HCT116 (cell line): ENCODE data around the gene ZNF80.

Source experiments
- ATF3 ChIP-seq: IDR thresholded peaks from 2 replicates; pipeline ENCODE4 v1.6.1; 2012
- CBX3 ChIP-seq: IDR thresholded peaks from 2 replicates; pipeline ENCODE4 v1.6.1; 2012; ENCODE audit warnings: low read depth
- CTCF ChIP-seq, 3 experiments: fragments of 200-600 bp in 1 of 3; sonication (generic) in 1 of 3; IDR thresholded peaks in 2 of 3; conservative IDR thresholded peaks in 1 of 3; 2 replicates each; pipeline ENCODE4 v1.5.1; 2012 to 2017; ENCODE audit warnings: low read depth in 2 of 3, low read length in 2 of 3, antibody characterized with exemption in 1 of 3, borderline replicate concordance in 1 of 3, control low read depth in 1 of 3, mild to moderate bottlenecking in 1 of 3, mixed read lengths in 1 of 3, mixed run types in 1 of 3, moderate library complexity in 1 of 3; ENCODE audit not compliant: insufficient read depth in 1 of 3
- EZH2 ChIP-seq: fragments of 200-600 bp; sonication (generic); IDR thresholded peaks from 2 replicates; pipeline ENCODE4 v1.6.1; 2017; ENCODE audit warnings: antibody characterized with exemption, mixed run types
- EZH2phosphoT487 ChIP-seq: fragments of 200-600 bp; IDR thresholded peaks from 2 replicates; pipeline ENCODE4 v1.6.1; 2018; ENCODE audit warnings: antibody characterized with exemption, borderline replicate concordance
- MAX ChIP-seq: IDR thresholded peaks from 2 replicates; pipeline ENCODE4 v1.6.1; 2012
- POLR2A ChIP-seq: IDR thresholded peaks from 2 replicates; pipeline ENCODE4 v1.7.0; 2011; ENCODE audit warnings: borderline replicate concordance; ENCODE audit not compliant: insufficient read depth, insufficient read length; ENCODE audit errors: extremely low read depth
- POLR2AphosphoS5 ChIP-seq: IDR thresholded peaks from 2 replicates; pipeline ENCODE4 v1.6.1; 2011; ENCODE audit warnings: mild to moderate bottlenecking, low read depth, low read length, moderate library complexity
- RAD21 ChIP-seq: IDR thresholded peaks from 2 replicates; pipeline ENCODE4 v1.6.1; 2012; ENCODE audit warnings: low read depth, mild to moderate bottlenecking
- REST ChIP-seq: IDR thresholded peaks from 2 replicates; pipeline ENCODE4 v1.6.1; 2012; ENCODE audit warnings: low read depth
- SIN3A ChIP-seq: IDR thresholded peaks from 2 replicates; pipeline ENCODE4 v1.6.1; 2012; ENCODE audit warnings: low read depth
- YY1 ChIP-seq: IDR thresholded peaks from 2 replicates; pipeline ENCODE4 v1.6.1; 2011; ENCODE audit warnings: low read length, low read depth, moderate library complexity, mild to moderate bottlenecking; ENCODE audit not compliant: insufficient replicate concordance; ENCODE audit errors: extremely low read depth
- ZBTB33 ChIP-seq: IDR thresholded peaks from 2 replicates; pipeline ENCODE4 v1.6.1; 2011; ENCODE audit warnings: mild to moderate bottlenecking, low read length, moderate library complexity; ENCODE audit not compliant: insufficient replicate concordance; ENCODE audit errors: extremely low read depth
- ZNF274 ChIP-seq: fragments of 200-500 bp; sonication (Bioruptor generic); IDR thresholded peaks from 2 replicates; pipeline ENCODE4 v1.6.1; 2014; ENCODE audit warnings: mild to moderate bottlenecking, low read depth, low read length, inconsistent platforms

GRCh38 chr3:114223143-114223542 lies 14.2 kb downstream of the ZNF80 start:
- TF ChIP-seq POLR2A = no peak
- no peak for TF ChIP-seq REST
- no peak for TF ChIP-seq ZNF274
- no peak for TF ChIP-seq CTCF (IDR thresholded peaks at IDR 0.05 in 2 of 3, conservative IDR thresholded peaks at IDR 0.05 in 1 of 3; ENCODE audit: borderline replicate concordance in 1 of 3, insufficient read depth in 1 of 3, low read depth in 2 of 3, low read length in 2 of 3)
- no peak for TF ChIP-seq CBX3
- TF ChIP-seq YY1 = no peak
- no peak for TF ChIP-seq POLR2AphosphoS5
- TF ChIP-seq MAX = no peak
- no peak for TF ChIP-seq EZH2phosphoT487
- TF ChIP-seq EZH2 = no peak
- no peak for TF ChIP-seq RAD21
- TF ChIP-seq SIN3A = no peak
- TF ChIP-seq ZBTB33 = no peak
- TF ChIP-seq ATF3 = no peak
